Measurements from ENCODE around the gene LANCL2.

Gene LANCL2

GRCh38 chr7:55472928-55473725 lies 108.0 kb downstream of the LANCL2 start:
- no peak for FAIRE-seq

- FAIRE-seq, result no peak
Observed at GRCh38 chr7:55473932-55474331, 108.8 kb downstream of the LANCL2 start.

- no peak for FAIRE-seq
Observed at GRCh38 chr7:55474944-55475854, 110.1 kb downstream of the LANCL2 start.

GRCh38 chr7:55475855-55476803 lies 111.0 kb downstream of the LANCL2 start:
- no peak for FAIRE-seq

- FAIRE-seq, result no peak
Observed at GRCh38 chr7:55476852-55477780, 112.0 kb downstream of the LANCL2 start.

- no peak for FAIRE-seq
Observed at GRCh38 chr7:55477781-55478374, 112.7 kb downstream of the LANCL2 start.

- FAIRE-seq, result no peak
Observed at GRCh38 chr7:55478700-55479099, 113.6 kb downstream of the LANCL2 start.

GRCh38 chr7:55481155-55481554 lies 116.0 kb downstream of the LANCL2 start:
- FAIRE-seq, result no peak

GRCh38 chr7:55483046-55483445 lies 117.9 kb downstream of the LANCL2 start:
- no peak for FAIRE-seq

Data from TTC549 (cell line).